ENCODE results near the gene GMEB1.

The GMEB1 gene

GRCh38 chr1:28646040-28646439 is 22.5 kb upstream of the GMEB1 start:
- TF ChIP-seq EP300 (IDR thresholded peaks at IDR 0.05; ENCODE audit: borderline replicate concordance) (no peak), TEAD4 (IDR thresholded peaks at IDR 0.05) (no peak), EGR1 (IDR thresholded peaks at IDR 0.05) (no peak), FOXM1 (IDR thresholded peaks at IDR 0.05; ENCODE audit: borderline replicate concordance, low read depth) (no peak), CEBPB (IDR thresholded peaks at IDR 0.05) (no peak), MAX (IDR thresholded peaks at IDR 0.05) (no peak), USF1 (IDR thresholded peaks at IDR 0.05) (no peak), NFIC (IDR thresholded peaks at IDR 0.05) (no peak), TAF1 (IDR thresholded peaks at IDR 0.05; ENCODE audit: low read depth) (no peak), ZBTB7A (IDR thresholded peaks at IDR 0.05; ENCODE audit: low read depth) (no peak), YY1 (IDR thresholded peaks at IDR 0.05; ENCODE audit: low read depth) (no peak), TCF12 (IDR thresholded peaks at IDR 0.05; ENCODE audit: low read depth) (no peak), CREB1 (IDR thresholded peaks at IDR 0.05; ENCODE audit: low read depth) (no peak), RAD21 (IDR thresholded peaks at IDR 0.05; ENCODE audit: low read depth) (no peak)
- TF ChIP-seq, protein P1, sequence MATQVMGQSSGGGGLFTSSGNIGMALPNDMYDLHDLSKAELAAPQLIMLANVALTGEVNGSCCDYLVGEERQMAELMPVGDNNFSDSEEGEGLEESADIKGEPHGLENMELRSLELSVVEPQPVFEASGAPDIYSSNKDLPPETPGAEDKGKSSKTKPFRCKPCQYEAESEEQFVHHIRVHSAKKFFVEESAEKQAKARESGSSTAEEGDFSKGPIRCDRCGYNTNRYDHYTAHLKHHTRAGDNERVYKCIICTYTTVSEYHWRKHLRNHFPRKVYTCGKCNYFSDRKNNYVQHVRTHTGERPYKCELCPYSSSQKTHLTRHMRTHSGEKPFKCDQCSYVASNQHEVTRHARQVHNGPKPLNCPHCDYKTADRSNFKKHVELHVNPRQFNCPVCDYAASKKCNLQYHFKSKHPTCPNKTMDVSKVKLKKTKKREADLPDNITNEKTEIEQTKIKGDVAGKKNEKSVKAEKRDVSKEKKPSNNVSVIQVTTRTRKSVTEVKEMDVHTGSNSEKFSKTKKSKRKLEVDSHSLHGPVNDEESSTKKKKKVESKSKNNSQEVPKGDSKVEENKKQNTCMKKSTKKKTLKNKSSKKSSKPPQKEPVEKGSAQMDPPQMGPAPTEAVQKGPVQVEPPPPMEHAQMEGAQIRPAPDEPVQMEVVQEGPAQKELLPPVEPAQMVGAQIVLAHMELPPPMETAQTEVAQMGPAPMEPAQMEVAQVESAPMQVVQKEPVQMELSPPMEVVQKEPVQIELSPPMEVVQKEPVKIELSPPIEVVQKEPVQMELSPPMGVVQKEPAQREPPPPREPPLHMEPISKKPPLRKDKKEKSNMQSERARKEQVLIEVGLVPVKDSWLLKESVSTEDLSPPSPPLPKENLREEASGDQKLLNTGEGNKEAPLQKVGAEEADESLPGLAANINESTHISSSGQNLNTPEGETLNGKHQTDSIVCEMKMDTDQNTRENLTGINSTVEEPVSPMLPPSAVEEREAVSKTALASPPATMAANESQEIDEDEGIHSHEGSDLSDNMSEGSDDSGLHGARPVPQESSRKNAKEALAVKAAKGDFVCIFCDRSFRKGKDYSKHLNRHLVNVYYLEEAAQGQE (IDR thresholded peaks at IDR 0.05; ENCODE audit: low read depth): no peak

GRCh38 chr1:28648008-28648473 is 20.5 kb upstream of the GMEB1 start:
- TF ChIP-seq TAF1 (IDR thresholded peaks at IDR 0.05; ENCODE audit: low read depth) (peak; percentile 66), CEBPB (IDR thresholded peaks at IDR 0.05) (no peak)

- TF ChIP-seq USF1 (IDR thresholded peaks at IDR 0.05) (peak; percentile 32; the same call in 1 of the 2 replicates), RAD21 (IDR thresholded peaks at IDR 0.05; ENCODE audit: low read depth) (peak; percentile 21; the same call in 1 of the 2 replicates), EP300 (IDR thresholded peaks at IDR 0.05; ENCODE audit: borderline replicate concordance) (peak; percentile 84; the same call in 1 of the 2 replicates), CEBPB (IDR thresholded peaks at IDR 0.05) (peak; percentile 84), TEAD4 (IDR thresholded peaks at IDR 0.05) (peak; percentile 86), CREB1 (IDR thresholded peaks at IDR 0.05; ENCODE audit: low read depth) (peak; percentile 18; the same call in 1 of the 2 replicates), EGR1 (IDR thresholded peaks at IDR 0.05) (peak; percentile 38; the same call in 1 of the 2 replicates), ZBTB7A (IDR thresholded peaks at IDR 0.05; ENCODE audit: low read depth) (peak; percentile 60; the same call in 1 of the 2 replicates), FOXM1 (IDR thresholded peaks at IDR 0.05; ENCODE audit: borderline replicate concordance, low read depth) (peak; percentile 54; the same call in 1 of the 2 replicates), TAF1 (IDR thresholded peaks at IDR 0.05; ENCODE audit: low read depth) (peak; percentile 55), NFIC (IDR thresholded peaks at IDR 0.05) (peak; percentile 68), TCF12 (IDR thresholded peaks at IDR 0.05; ENCODE audit: low read depth) (peak; percentile 93), YY1 (IDR thresholded peaks at IDR 0.05; ENCODE audit: low read depth) (peak; percentile 20; the same call in 1 of the 2 replicates), MAX (IDR thresholded peaks at IDR 0.05) (peak; percentile 68)
- TF ChIP-seq, protein P1 (IDR thresholded peaks at IDR 0.05; ENCODE audit: low read depth): no peak
These were observed 19.9 kb upstream of the GMEB1 start, which contains the start of gene RNU11 for GRCh38 chr1:28648474-28649198. Gene RNU11 (plus strand): TSS chr1:28648600.

- peak; percentile 56 for TF ChIP-seq RAD21 (IDR thresholded peaks at IDR 0.05; ENCODE audit: low read depth)
These were observed 14.7 kb upstream of the GMEB1 start for GRCh38 chr1:28653870-28654269.

DNA sequence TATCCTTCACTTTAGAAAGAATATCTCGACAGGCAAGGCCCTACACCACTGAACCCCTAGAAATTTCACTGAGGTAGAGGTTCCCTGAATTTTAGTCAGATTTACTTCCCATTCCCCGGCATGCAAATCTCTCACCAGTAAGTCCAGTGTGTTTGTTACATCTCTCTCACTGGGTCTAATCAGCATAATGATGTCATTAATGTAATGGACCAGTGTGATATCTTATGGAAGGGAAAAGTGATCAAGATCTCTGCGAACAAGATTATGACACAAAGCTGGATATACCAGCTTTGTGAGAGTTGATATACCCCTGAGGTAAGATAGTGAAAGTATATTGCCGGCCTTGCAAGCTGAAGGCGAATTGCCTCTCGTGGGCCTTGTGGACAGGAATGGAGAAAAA is 12.2 kb upstream of the GMEB1 start:
- TF ChIP-seq EGR1 (IDR thresholded peaks at IDR 0.05): no peak
- no peak for TF ChIP-seq USF1 (IDR thresholded peaks at IDR 0.05)
- TF ChIP-seq MAX (IDR thresholded peaks at IDR 0.05): no peak
